Lung (tissue), 12 donors: ENCODE results near the gene DIPK1B. TPM values are rescaled to one million over a fixed set of nuclear protein-coding genes. Genes with fewer than 3 reads are reported as not detected.

ENCODE experiments used
- ATAC-seq: fragments of 200-7000 bp; cut with Tn5 transposase; one replicate; pipeline ENCODE4 v1.9.1; 2020; ENCODE audit warnings: moderate number of reproducible peaks; ENCODE audit not compliant: insufficient read depth, low FRiP score
- DNase-seq, 3 donors: peaks; one replicate each; pipeline ENCODE4 v3.0.0-alpha.2; 2013 to 2017
- H3K27ac ChIP-seq, 2 donors: one replicate each; pipeline ENCODE4 v1.5.1; 2013; ENCODE audit warnings: mild to moderate bottlenecking in 2 of 2, moderate library complexity in 2 of 2, control low read depth in 1 of 2, inconsistent platforms in 1 of 2, low read depth in 1 of 2, low read length in 1 of 2
- H3K27me3 ChIP-seq, 3 donors: one replicate each; pipeline ENCODE4 v1.5.1; 2013; ENCODE audit warnings: low read length in 2 of 3; ENCODE audit not compliant: control insufficient read depth in 3 of 3, insufficient read depth in 3 of 3
- H3K36me3 ChIP-seq, 4 donors: one replicate each; pipeline ENCODE4 v1.5.1; 2013; ENCODE audit warnings: low read length in 4 of 4, mild to moderate bottlenecking in 1 of 4, moderate library complexity in 1 of 4; ENCODE audit not compliant: control insufficient read depth in 4 of 4, insufficient read depth in 4 of 4
- H3K4me1 ChIP-seq, 5 donors: one replicate each; pipeline ENCODE4 v1.5.1; 2013; ENCODE audit warnings: low read length in 5 of 5, mild to moderate bottlenecking in 2 of 5, moderate library complexity in 1 of 5; ENCODE audit not compliant: control insufficient read depth in 5 of 5, insufficient read depth in 5 of 5
- H3K4me3 ChIP-seq: one replicate; pipeline ENCODE4 v1.5.1; 2013; ENCODE audit warnings: mild to moderate bottlenecking, control low read depth, moderate library complexity
- H3K9ac ChIP-seq, 2 donors: one replicate each; pipeline ENCODE4 v1.5.1; 2013; ENCODE audit warnings: low read length in 2 of 2, control low read depth in 1 of 2; ENCODE audit not compliant: insufficient read depth in 1 of 2
- H3K9me3 ChIP-seq, 4 donors: one replicate each; pipeline ENCODE4 v1.5.1; 2013; ENCODE audit warnings: low read length in 3 of 4, mild to moderate bottlenecking in 1 of 4, moderate library complexity in 1 of 4; ENCODE audit not compliant: control insufficient read depth in 4 of 4, insufficient read depth in 3 of 4
- whole genome bisulfite sequencing, 2 donors: extraction: QIAGEN DNeasy Blood & Tissue Kit; methylation state at CpG; one replicate each; pipeline ENCODE4 v1.1.7; 2013; 5-methylcytosine and 5-hydroxymethylcytosine counted together
- polyA plus RNA-seq, 2 donors: library from polyadenylated mRNA; stranded (reverse); fragments of 200-250 nt; gene quantifications; one replicate each; pipeline ENCODE4 v1.2.1, GENCODE V29; 2013
- total RNA-seq, 2 donors: library from RNA; depleted of rRNA in 1 of 2; stranded (reverse); fragments of >200 nt in 1 of 2; gene quantifications; one replicate each; pipeline ENCODE4 v1.2.1, GENCODE V29; 2014 to 2021
- TF ChIP-seq, protein P1 (sequence below): IDR thresholded peaks from 2 replicates; pipeline ENCODE4 v1.5.1; 2012; ENCODE audit warnings: mild to moderate bottlenecking; ENCODE audit errors: control extremely low read depth, extremely low read depth
- donor health status: control.
- donor health status: control.
- donor health status: Bipolar disorder and iron deficiency.
- donor health status: healthy.
- donor health status: DM: yes; HTN: yes; CAD: no.

DIPK1B gene
- total and polyA plus RNA-seq, 4 donors, result 12.5 to 26.7 (median 13.9) TPM

DNA sequence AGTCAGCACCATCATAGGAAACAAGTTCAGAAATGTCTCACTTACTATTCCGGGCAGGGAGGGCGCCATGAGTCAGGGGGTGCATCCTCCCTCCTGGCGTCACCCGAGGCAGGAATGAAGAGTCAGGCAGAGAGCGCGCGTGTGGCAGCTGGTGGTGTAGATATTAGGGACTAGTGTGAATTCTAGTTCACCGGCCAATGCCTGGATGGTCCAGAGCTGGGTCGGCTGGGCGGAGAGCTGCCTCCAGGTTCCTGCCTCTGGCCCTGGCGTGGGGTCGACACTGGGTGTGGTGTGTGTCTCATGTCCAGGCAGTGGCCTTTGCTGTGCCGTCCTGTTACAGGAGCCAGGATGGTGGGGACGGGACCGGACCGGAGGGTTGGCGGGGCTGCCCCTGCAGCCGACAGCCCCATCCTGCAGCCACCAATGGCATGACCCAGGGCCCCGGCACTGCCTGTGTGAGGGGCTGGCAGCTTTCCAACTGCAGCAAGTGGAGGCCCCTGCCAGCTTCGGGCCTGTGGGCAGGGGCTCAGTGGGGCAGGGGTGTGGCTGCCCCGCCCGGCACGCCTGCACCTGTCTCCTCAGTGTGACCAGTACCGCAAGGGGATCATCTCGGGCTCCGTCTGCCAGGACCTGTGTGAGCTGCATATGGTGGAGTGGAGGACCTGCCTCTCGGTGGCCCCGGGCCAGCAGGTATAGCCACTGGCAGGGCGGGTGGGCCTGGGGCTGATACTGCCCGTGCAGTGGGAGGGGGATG is 9.1 kb downstream of the DIPK1B start:
- peak overlapping the region; percentile 38 to 68 for H3K27ac ChIP-seq
- ATAC-seq, result no peak
- no peak overlapping the region for H3K9ac ChIP-seq
- WGBS, 2 donors, result 66 to 68% methylated on average over 30 of the region's 30 CpGs
- no peaks in the 10 kb centered on the region for H3K27me3 ChIP-seq
- no peak overlapping the region for H3K4me3 ChIP-seq
- no peaks in the 10 kb centered on the region for H3K9me3 ChIP-seq
- peaks cover 0 to 27% (median 19%) of the 10 kb centered on the region in 5 donors for H3K4me1 ChIP-seq
- no peak for DNase-seq
- TF ChIP-seq, protein P1, sequence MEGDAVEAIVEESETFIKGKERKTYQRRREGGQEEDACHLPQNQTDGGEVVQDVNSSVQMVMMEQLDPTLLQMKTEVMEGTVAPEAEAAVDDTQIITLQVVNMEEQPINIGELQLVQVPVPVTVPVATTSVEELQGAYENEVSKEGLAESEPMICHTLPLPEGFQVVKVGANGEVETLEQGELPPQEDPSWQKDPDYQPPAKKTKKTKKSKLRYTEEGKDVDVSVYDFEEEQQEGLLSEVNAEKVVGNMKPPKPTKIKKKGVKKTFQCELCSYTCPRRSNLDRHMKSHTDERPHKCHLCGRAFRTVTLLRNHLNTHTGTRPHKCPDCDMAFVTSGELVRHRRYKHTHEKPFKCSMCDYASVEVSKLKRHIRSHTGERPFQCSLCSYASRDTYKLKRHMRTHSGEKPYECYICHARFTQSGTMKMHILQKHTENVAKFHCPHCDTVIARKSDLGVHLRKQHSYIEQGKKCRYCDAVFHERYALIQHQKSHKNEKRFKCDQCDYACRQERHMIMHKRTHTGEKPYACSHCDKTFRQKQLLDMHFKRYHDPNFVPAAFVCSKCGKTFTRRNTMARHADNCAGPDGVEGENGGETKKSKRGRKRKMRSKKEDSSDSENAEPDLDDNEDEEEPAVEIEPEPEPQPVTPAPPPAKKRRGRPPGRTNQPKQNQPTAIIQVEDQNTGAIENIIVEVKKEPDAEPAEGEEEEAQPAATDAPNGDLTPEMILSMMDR, result no peak
- peaks cover 5 to 46% (median 23%) of the 10 kb centered on the region in 4 donors for H3K36me3 ChIP-seq

DNA sequence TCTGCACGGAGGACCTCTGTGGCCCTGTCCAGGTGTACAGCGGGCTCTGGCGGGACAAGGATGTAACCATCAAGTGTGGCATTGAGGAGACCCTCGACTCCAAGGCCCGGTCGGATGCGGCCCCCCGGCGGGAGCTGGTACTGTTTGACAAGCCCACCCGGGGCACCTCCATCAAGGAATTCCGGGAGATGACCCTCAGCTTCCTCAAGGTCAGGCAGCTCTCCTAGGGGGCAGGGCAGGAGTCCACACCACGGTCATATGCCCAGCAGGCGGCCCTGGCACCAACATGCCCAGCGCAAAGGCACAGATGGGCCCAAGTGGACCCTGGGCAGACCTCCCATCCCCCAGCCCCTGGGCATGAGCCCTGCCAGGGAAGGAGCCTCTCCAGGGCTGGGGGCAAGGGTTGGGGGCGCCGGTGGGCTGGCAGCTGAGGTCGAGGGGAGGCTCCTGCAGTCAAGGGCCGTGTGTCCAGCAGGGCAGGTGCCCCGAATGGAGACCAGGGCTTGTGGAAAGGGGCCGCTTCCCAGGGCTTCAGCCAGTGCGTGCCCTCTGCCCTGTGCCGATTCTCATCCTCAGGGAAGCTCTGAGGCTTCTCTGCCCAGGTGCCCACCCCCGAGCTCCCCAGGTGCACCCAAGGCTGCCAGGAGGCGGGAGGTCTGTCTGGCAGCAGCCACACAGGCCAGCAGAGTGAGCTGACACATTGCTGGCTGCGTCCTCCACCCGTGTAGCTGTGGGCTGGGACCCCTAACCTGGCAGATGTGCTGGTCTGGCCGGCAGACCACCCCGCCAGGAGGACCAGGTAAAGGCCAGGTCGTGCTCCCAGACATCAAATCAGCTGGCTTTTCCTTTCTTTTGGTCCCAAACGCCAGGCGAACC is 10.0 kb downstream of the DIPK1B start:
- Histone ChIP-seq H3K9ac (no peak overlapping the region), H3K4me3 (no peak overlapping the region), H3K4me1 (peaks cover 0 to 31% (median 19%) of the 10 kb centered on the region in 5 donors), H3K27me3 (no peaks in the 10 kb centered on the region), H3K9me3 (no peaks in the 10 kb centered on the region), H3K27ac (peak overlapping the region in 1 of 2 donors; percentile 23), H3K36me3 (peaks cover 5 to 47% (median 24%) of the 10 kb centered on the region in 4 donors)
- TF ChIP-seq, protein P1, result no peak
- DNase-seq (no peak), ATAC-seq (no peak)
- WGBS, 2 donors, result 78 to 88% methylated on average over 31 of the region's 31 CpGs

DNA sequence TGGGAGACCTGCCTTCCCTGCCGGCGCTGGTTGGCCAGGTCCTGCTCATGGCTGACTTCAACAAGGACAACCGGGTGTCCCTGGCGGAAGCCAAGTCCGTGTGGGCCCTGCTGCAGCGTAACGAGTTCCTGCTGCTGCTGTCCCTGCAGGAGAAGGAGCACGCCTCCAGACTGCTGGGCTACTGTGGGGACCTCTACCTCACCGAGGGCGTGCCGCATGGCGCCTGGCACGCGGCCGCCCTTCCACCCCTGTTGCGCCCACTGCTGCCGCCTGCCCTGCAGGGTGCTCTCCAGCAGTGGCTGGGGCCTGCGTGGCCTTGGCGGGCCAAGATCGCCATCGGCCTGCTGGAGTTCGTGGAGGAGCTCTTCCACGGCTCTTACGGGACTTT is 10.6 kb downstream of the DIPK1B start:
- Histone ChIP-seq H3K27me3 (no peaks in the 10 kb centered on the region), H3K36me3 (peaks cover 5 to 47% (median 24%) of the 10 kb centered on the region in 4 donors), H3K9me3 (no peaks in the 10 kb centered on the region), H3K27ac (no peak overlapping the region), H3K4me3 (no peak overlapping the region), H3K9ac (no peak overlapping the region), H3K4me1 (peaks cover 0 to 32% (median 19%) of the 10 kb centered on the region in 5 donors)
- WGBS, 2 donors, result 86% methylated on average over 24 of the region's 24 CpGs
- DNase-seq (no peak), ATAC-seq (no peak)
- TF ChIP-seq, protein P1, result no peak
